HG03354 (cell line): Measurements from ENCODE around the gene MAP2.

Source experiments
- ATAC-seq: cut with Tn5 transposase; IDR thresholded peaks from one replicate; pipeline ENCODE4 v1.9.1; 2021; ENCODE audit warnings: mild to moderate bottlenecking; ENCODE audit not compliant: unreplicated experiment, poor library complexity, severe bottlenecking

The MAP2 gene

GRCh38 chr2:209619782-209620181, 195.9 kb downstream of the MAP2 start:
- peak; percentile 71 for ATAC-seq

- no peak for ATAC-seq
Measured at GRCh38 chr2:209624192-209624938, 200.5 kb downstream of the MAP2 start.

- no peak for ATAC-seq
Measured at GRCh38 chr2:209629597-209629996, 205.8 kb downstream of the MAP2 start.

GRCh38 chr2:209633911-209634310, 210.1 kb downstream of the MAP2 start:
- ATAC-seq: no peak

- ATAC-seq: no peak
Measured at GRCh38 chr2:209636076-209636475, 212.2 kb downstream of the MAP2 start.

GRCh38 chr2:209637293-209637692, 213.4 kb downstream of the MAP2 start:
- ATAC-seq: no peak

GRCh38 chr2:209638346-209638745, 214.5 kb downstream of the MAP2 start:
- peak; percentile 54 for ATAC-seq

GRCh38 chr2:209640358-209640757, 216.5 kb downstream of the MAP2 start:
- ATAC-seq: no peak

GRCh38 chr2:209642146-209642820, 218.4 kb downstream of the MAP2 start:
- ATAC-seq: no peak

GRCh38 chr2:209644842-209645241, 221.0 kb downstream of the MAP2 start:
- no peak for ATAC-seq

GRCh38 chr2:209648714-209649113, 224.9 kb downstream of the MAP2 start:
- ATAC-seq: no peak

GRCh38 chr2:209653134-209653533, 229.3 kb downstream of the MAP2 start:
- no peak for ATAC-seq

GRCh38 chr2:209661286-209661894, 237.5 kb downstream of the MAP2 start:
- no peak for ATAC-seq

- ATAC-seq: no peak
Measured at GRCh38 chr2:209662021-209662420, 238.2 kb downstream of the MAP2 start.

- no peak for ATAC-seq
Measured at GRCh38 chr2:209663139-209663538, 239.3 kb downstream of the MAP2 start.

- ATAC-seq: no peak
Measured at GRCh38 chr2:209663656-209664055, 239.8 kb downstream of the MAP2 start.

- no peak for ATAC-seq
Measured at GRCh38 chr2:209666296-209666695, 242.4 kb downstream of the MAP2 start.

GRCh38 chr2:209671020-209671680, 247.3 kb downstream of the MAP2 start:
- ATAC-seq: no peak

- no peak for ATAC-seq
Measured at GRCh38 chr2:209673811-209674210, 250.0 kb downstream of the MAP2 start.

GRCh38 chr2:209680596-209680995, 256.7 kb downstream of the MAP2 start:
- no peak for ATAC-seq
